Natural killer cell treated with Interleukin-12 subunit alpha and Interleukin-12 subunit beta and Interleukin-15 and Interleukin-18, amount 100 ng/mL, for 72 hours (primary cell): ENCODE results near the gene WIF1. TPM values are rescaled to one million over a fixed set of nuclear protein-coding genes. Genes with fewer than 3 reads are reported as not detected.

Source experiments
- total RNA-seq, 2 donors: library from RNA; stranded (reverse); gene quantifications; one replicate each; pipeline ENCODE4 v1.2.3, GENCODE V29; 2022

The WIF1 gene
- total RNA-seq, 2 donors from 2014 or later = not detected

Other genes with a start within 250 kb of the WIF1 start
- 10 to 100 TPM; 39.4 to 39.9 TPM for gene LEMD3, start 48.3 kb upstream of the WIF1 start, total RNA-seq
- gene MSRB3, start 157.4 kb upstream of the WIF1 start, total RNA-seq = 1 to 10 TPM in 1 of 2 donors, under 1 TPM in 1; 0.11 to 1.2 TPM